Vagina (tissue), 2 donors: Measurements from ENCODE around the gene MICAL3.

ENCODE experiments used
- CTCF ChIP-seq, 3 experiments: fragments of 450-650 bp in 2 of 3; fragments of 200-600 bp in 1 of 3; sonication (generic) in 1 of 3; IDR thresholded peaks; one replicate each; pipeline ENCODE4 v1.5.1; 2017 to 2019; ENCODE audit warnings: antibody characterized with exemption in 3 of 3, mild to moderate bottlenecking in 2 of 3, moderate library complexity in 2 of 3
- POLR2A ChIP-seq, 2 donors: fragments of 450-650 bp; IDR thresholded peaks; one replicate each; pipeline ENCODE4 v1.6.1; 2017; ENCODE audit warnings: antibody characterized with exemption in 2 of 2, mild to moderate bottlenecking in 2 of 2, moderate library complexity in 2 of 2
- POLR2AphosphoS5 ChIP-seq, 2 donors: sonication (generic); formaldehyde crosslinking; IDR thresholded peaks; one replicate each; pipeline ENCODE4 v1.9.0; 2017; ENCODE audit warnings: antibody characterized with exemption in 2 of 2, mild to moderate bottlenecking in 2 of 2, low read depth in 1 of 2; ENCODE audit not compliant: insufficient read depth in 1 of 2

GRCh38 chr22:17846326-17846992 lies 177.9 kb downstream of the MICAL3 start:
- TF ChIP-seq POLR2A (IDR thresholded peaks at IDR 0.05) (no peak), CTCF (IDR thresholded peaks at IDR 0.05) (no peak), POLR2AphosphoS5 (IDR thresholded peaks at IDR 0.05; ENCODE audit: insufficient read depth in 1 of 2, low read depth in 1 of 2) (peak; percentile 38 to 61)
